Gastroesophageal sphincter (tissue), 4 donors: ENCODE measurements around the gene PRICKLE4. TPM values are rescaled to one million over a fixed set of nuclear protein-coding genes. Genes with fewer than 3 reads are reported as not detected.

ENCODE experiments used
- ATAC-seq: fragments of 150-250 bp; one replicate; pipeline ENCODE4 v1.9.1; 2016; ENCODE audit warnings: mild to moderate bottlenecking, moderate library complexity
- H3K27ac ChIP-seq, 4 donors: fragments of 200-600 bp; sonication (generic) in 3 of 4; 1 replicate in 3 of 4; 2 replicates in 1 of 4; pipeline ENCODE4 v1.5.1; 2016 to 2019
- H3K27me3 ChIP-seq: fragments of 200-600 bp; sonication (generic); one replicate; pipeline ENCODE4 v1.5.1; 2019
- H3K36me3 ChIP-seq, 2 donors: fragments of 200-600 bp; sonication (generic); one replicate each; pipeline ENCODE4 v1.5.1; 2019; ENCODE audit warnings: control low read depth in 1 of 2
- H3K4me1 ChIP-seq, 3 donors: fragments of 200-600 bp; sonication (generic); 1 replicate in 2 of 3; 2 replicates in 1 of 3; pipeline ENCODE4 v1.5.1; 2016 to 2019; ENCODE audit warnings: control low read depth in 2 of 3
- H3K4me3 ChIP-seq, 2 donors: fragments of 200-600 bp; sonication (generic); one replicate each; pipeline ENCODE4 v1.5.1; 2019; ENCODE audit warnings: mild to moderate bottlenecking in 1 of 2, moderate library complexity in 1 of 2
- H3K9me3 ChIP-seq, 3 donors: fragments of 200-600 bp; sonication (generic); one replicate each; pipeline ENCODE4 v1.5.1; 2017 to 2019; ENCODE audit warnings: control low read depth in 2 of 3
- EP300 ChIP-seq: sonication (generic); formaldehyde crosslinking; IDR thresholded peaks from one replicate; pipeline ENCODE4 v1.6.1; 2017; ENCODE audit warnings: antibody characterized with exemption, mild to moderate bottlenecking
- POLR2A ChIP-seq, 2 donors: fragments of 450-650 bp; IDR thresholded peaks; one replicate each; pipeline ENCODE4 v1.6.1; 2017; ENCODE audit warnings: antibody characterized with exemption in 2 of 2, mild to moderate bottlenecking in 2 of 2, moderate library complexity in 1 of 2
- POLR2AphosphoS5 ChIP-seq: sonication (generic); formaldehyde crosslinking; IDR thresholded peaks from one replicate; pipeline ENCODE4 v1.6.1; 2017; ENCODE audit warnings: antibody characterized with exemption
- WGBS, 2 donors: methylation state at CpG; one replicate each; pipeline ENCODE4 v1.1.5; 2018; ENCODE audit warnings: low coverage in 1 of 2; 5-methylcytosine and 5-hydroxymethylcytosine counted together
- total RNA-seq, 4 donors: library from RNA; depleted of rRNA; stranded (reverse); fragments of >200 nt; gene quantifications; one replicate each; pipeline ENCODE4 v1.1.0, GENCODE V29; 2016
- TF ChIP-seq, protein P1 (sequence below), 4 experiments: fragments of 200-600 bp in 2 of 4; fragments of 450-650 bp in 2 of 4; sonication (generic) in 1 of 4; IDR thresholded peaks; one replicate each; pipeline ENCODE4 v1.5.1; 2017 to 2019; ENCODE audit warnings: antibody characterized with exemption in 4 of 4, mild to moderate bottlenecking in 2 of 4, moderate library complexity in 2 of 4

PRICKLE4 gene
- total RNA-seq, 4 donors from 2014 or later: 0.94 to 5.0 (median 2.3) TPM

DNA sequence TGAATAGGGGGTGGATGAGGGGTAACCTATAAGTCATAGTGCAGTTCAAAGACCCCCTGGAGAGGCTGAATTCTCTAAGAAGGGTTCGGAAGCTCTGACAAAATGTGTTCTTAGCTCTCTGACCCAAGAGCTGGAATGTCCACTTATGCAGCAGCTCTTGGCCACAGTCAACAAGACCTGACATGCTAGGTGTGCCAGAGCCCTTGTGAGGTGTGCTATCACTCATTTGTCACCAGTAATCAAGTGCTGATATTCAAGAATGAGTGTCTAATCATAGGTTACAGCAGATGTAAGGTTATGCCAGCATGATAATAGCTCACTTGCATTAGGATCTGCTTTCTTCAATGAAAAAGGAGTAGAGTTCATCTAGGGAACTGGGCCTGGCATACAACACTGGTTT lies 35.0 kb downstream of the PRICKLE4 start:
- no peak for TF ChIP-seq POLR2AphosphoS5
- no peak for TF ChIP-seq POLR2A (IDR thresholded peaks at IDR 0.05)
- TF ChIP-seq, protein P1, sequence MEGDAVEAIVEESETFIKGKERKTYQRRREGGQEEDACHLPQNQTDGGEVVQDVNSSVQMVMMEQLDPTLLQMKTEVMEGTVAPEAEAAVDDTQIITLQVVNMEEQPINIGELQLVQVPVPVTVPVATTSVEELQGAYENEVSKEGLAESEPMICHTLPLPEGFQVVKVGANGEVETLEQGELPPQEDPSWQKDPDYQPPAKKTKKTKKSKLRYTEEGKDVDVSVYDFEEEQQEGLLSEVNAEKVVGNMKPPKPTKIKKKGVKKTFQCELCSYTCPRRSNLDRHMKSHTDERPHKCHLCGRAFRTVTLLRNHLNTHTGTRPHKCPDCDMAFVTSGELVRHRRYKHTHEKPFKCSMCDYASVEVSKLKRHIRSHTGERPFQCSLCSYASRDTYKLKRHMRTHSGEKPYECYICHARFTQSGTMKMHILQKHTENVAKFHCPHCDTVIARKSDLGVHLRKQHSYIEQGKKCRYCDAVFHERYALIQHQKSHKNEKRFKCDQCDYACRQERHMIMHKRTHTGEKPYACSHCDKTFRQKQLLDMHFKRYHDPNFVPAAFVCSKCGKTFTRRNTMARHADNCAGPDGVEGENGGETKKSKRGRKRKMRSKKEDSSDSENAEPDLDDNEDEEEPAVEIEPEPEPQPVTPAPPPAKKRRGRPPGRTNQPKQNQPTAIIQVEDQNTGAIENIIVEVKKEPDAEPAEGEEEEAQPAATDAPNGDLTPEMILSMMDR (IDR thresholded peaks at IDR 0.05): no peak
- no peak for TF ChIP-seq EP300
- Histone ChIP-seq H3K9me3 (no peaks in the 10 kb centered on the region), H3K27me3 (no peaks in the 10 kb centered on the region), H3K4me3 (no peak overlapping the region), H3K27ac (no peak overlapping the region), H3K36me3 (peaks cover 0 to 3% of the 10 kb centered on the region in 2 donors), H3K4me1 (no peaks in the 10 kb centered on the region)
- WGBS, 2 donors: 83% methylated on average over 1 of the region's 1 CpG; no CpG with 5 or more reads in 1 of the 2 donors
- ATAC-seq: no peak

DNA sequence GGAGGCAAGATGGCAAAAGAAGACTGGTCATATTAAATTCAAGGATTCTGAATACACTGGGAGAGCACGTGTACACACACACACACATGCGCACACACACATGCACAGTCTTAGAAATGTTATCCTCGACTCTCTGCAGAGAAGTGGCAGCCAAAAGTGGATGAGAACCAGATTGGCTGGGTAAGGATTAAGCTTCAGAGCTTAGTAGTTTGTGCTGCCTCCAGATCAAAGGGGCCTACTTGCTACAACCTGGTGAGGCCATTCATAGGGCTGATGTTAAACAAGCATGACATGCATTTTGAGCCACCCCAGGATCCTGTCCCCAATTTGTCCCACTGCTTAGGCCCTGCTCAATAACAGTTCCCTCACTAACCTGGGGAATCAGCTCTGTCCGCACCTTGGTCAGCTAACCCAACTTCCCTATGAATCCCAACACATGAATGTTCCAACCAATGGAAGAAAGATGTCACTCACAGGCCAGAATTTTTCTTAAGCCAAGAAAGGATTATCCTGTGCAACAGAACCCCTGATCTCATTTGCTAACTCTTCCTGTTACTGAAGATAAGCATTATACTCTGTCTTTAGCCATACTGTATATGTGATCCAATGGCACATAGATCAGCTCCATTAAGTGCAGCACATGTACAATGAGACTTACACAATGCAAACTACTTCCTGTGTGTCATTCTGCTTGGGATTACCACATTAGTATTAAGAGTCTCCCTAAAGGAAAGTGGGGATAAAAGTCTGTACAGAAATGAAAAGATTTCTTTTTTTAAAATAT lies 37.9 kb downstream of the PRICKLE4 start:
- H3K4me1 ChIP-seq: no peaks in the 10 kb centered on the region
- no peak for ATAC-seq
- no peaks in the 10 kb centered on the region for H3K27me3 ChIP-seq
- no peaks in the 10 kb centered on the region for H3K9me3 ChIP-seq
- no peak overlapping the region for H3K4me3 ChIP-seq
- H3K36me3 ChIP-seq: peaks cover 0 to 3% of the 10 kb centered on the region in 2 donors
- WGBS, 2 donors: 56 to 79% methylated on average over 2 to 3 of the region's 4 CpGs
- TF ChIP-seq, protein P1 (IDR thresholded peaks at IDR 0.05): no peak
- no peak for TF ChIP-seq POLR2A (IDR thresholded peaks at IDR 0.05)
- no peak for TF ChIP-seq POLR2AphosphoS5
- no peak for TF ChIP-seq EP300
- H3K27ac ChIP-seq: no peak overlapping the region

DNA sequence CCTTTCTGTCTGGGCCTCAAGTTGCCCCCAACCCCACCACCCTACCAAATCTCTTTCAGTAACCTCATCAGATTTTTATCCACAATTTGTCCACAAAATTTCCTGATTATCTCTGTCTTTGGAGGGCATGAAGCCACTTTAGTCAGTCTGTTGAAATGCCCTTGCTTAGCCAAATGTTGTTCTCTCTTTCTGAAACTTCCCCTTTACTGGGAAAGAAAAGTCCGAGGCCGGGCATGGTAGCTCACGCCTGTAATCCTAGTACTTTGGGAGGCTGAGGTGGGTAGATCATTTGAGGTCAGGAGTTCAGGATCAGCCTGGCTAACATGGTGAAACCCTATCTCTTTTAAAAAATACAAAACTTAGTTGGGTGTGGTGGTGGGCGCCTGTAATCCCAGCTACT lies 40.7 kb downstream of the PRICKLE4 start:
- Histone ChIP-seq H3K4me1 (no peaks in the 10 kb centered on the region), H3K9me3 (no peaks in the 10 kb centered on the region), H3K27me3 (no peaks in the 10 kb centered on the region), H3K36me3 (no peaks in the 10 kb centered on the region), H3K4me3 (no peak overlapping the region), H3K27ac (no peak overlapping the region)
- no peak for ATAC-seq
- TF ChIP-seq, protein P1 (IDR thresholded peaks at IDR 0.05): no peak
- TF ChIP-seq EP300 (no peak), POLR2A (IDR thresholded peaks at IDR 0.05) (no peak), POLR2AphosphoS5 (no peak)
- WGBS, 2 donors: 93% methylated on average over 4 of the region's 4 CpGs; no CpG with 5 or more reads in 1 of the 2 donors

DNA sequence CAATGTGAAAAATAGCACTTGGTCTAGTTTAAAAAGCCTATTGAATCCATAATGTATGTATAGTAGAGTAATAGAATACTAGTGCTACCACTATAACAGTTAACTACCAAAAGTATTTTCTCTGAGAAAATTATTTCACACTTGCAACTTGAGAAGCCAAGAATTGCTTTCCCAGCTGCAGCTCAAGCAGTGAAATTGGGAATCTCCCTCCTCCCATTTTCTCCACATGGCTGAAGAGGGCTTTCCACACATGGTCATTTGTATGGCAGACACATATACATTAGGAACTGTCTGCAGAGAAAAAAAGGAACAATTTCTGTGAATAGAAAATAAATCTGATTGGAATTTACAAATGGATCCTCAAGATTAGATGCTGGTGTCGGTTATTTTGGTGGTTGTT lies 41.4 kb downstream of the PRICKLE4 start:
- Histone ChIP-seq H3K27ac (no peak overlapping the region), H3K36me3 (no peaks in the 10 kb centered on the region), H3K27me3 (no peaks in the 10 kb centered on the region), H3K9me3 (no peaks in the 10 kb centered on the region), H3K4me1 (no peaks in the 10 kb centered on the region), H3K4me3 (no peak overlapping the region)
- TF ChIP-seq EP300: no peak
- no peak for TF ChIP-seq POLR2A (IDR thresholded peaks at IDR 0.05)
- no peak for TF ChIP-seq POLR2AphosphoS5
- TF ChIP-seq, protein P1 (IDR thresholded peaks at IDR 0.05): no peak
- WGBS, 2 donors: 100% methylated on average over 1 of the region's 1 CpG
- no peak for ATAC-seq

DNA sequence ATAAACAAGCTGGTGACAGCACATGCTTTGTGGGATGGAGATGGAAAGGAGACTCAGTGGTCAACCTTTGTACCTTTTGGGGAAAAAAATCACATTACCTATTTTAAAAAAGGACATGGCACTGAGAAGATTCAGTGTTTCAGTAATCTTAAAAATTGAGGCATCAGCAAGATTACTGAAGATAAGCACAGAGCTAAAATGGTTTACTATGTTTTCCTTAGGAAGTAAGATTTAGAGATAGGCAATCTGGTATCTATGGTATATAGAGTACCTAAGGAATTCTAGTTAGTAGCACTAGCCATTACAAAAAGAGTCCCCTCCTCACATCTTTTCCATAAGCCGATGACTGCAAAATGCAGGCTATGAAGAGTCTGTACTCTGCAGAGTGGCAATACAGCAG lies 42.6 kb downstream of the PRICKLE4 start:
- 90 to 93% methylated on average over 1 of the region's 1 CpG for WGBS, 2 donors
- TF ChIP-seq POLR2A (IDR thresholded peaks at IDR 0.05) (no peak), POLR2AphosphoS5 (no peak), EP300 (no peak)
- TF ChIP-seq, protein P1 (IDR thresholded peaks at IDR 0.05): no peak
- Histone ChIP-seq H3K36me3 (no peaks in the 10 kb centered on the region), H3K27ac (no peak overlapping the region), H3K4me3 (no peak overlapping the region), H3K9me3 (no peaks in the 10 kb centered on the region), H3K27me3 (no peaks in the 10 kb centered on the region), H3K4me1 (no peaks in the 10 kb centered on the region)
- no peak for ATAC-seq
